Esophagus muscularis mucosa (tissue), 4 donors: ENCODE results near the gene TRIML2. TPM values are rescaled to one million over a fixed set of nuclear protein-coding genes. Genes with fewer than 3 reads are reported as not detected.

ENCODE experiments used
- DNase-seq: peaks from one replicate; pipeline ENCODE4 v3.0.0-alpha.2; 2017; ENCODE audit errors: extremely low spot score
- H3K27ac ChIP-seq, 4 donors: fragments of 200-600 bp; sonication (generic); replicated peaks in 1 of 4; 1 replicate in 3 of 4; 2 replicates in 1 of 4; pipeline ENCODE4 v1.5.1; 2016 to 2019; ENCODE audit warnings: mild to moderate bottlenecking in 1 of 4
- H3K27me3 ChIP-seq, 4 donors: fragments of 200-600 bp; sonication (generic); one replicate each; pipeline versions ENCODE4 v1.5.1 to v1.6.0; 2016 to 2019
- H3K36me3 ChIP-seq, 4 donors: fragments of 200-600 bp; sonication (generic); one replicate each; pipeline ENCODE4 v1.5.1; 2016 to 2019
- H3K4me1 ChIP-seq, 4 donors: fragments of 200-600 bp; sonication (generic); one replicate each; pipeline ENCODE4 v1.5.1; 2016 to 2019
- H3K4me3 ChIP-seq, 4 donors: fragments of 200-600 bp; sonication (generic); 1 replicate in 2 of 4; 2 replicates in 2 of 4; pipeline ENCODE4 v1.5.1; 2016 to 2019; ENCODE audit warnings: mild to moderate bottlenecking in 4 of 4, moderate library complexity in 1 of 4
- H3K9me3 ChIP-seq, 4 donors: fragments of 200-600 bp; sonication (generic); 1 replicate in 3 of 4; 2 replicates in 1 of 4; pipeline ENCODE4 v1.5.1; 2016 to 2019
- CTCF ChIP-seq, 3 experiments: fragments of 200-600 bp in 2 of 3; fragments of 450-650 bp in 1 of 3; sonication (generic) in 2 of 3; IDR thresholded peaks; one replicate each; pipeline ENCODE4 v1.5.1; 2017 to 2019; ENCODE audit warnings: antibody characterized with exemption in 3 of 3, mild to moderate bottlenecking in 2 of 3, moderate library complexity in 1 of 3
- EP300 ChIP-seq: sonication (generic); formaldehyde crosslinking; IDR thresholded peaks from one replicate; pipeline ENCODE4 v1.6.1; 2017; ENCODE audit warnings: antibody characterized with exemption
- POLR2A ChIP-seq: fragments of 450-650 bp; IDR thresholded peaks from one replicate; pipeline ENCODE4 v1.6.1; 2017; ENCODE audit warnings: antibody characterized with exemption, moderate library complexity, mild to moderate bottlenecking, low read depth
- POLR2AphosphoS5 ChIP-seq, 2 donors: sonication (generic); formaldehyde crosslinking; IDR thresholded peaks; one replicate each; pipeline ENCODE4 v1.6.1; 2017; ENCODE audit warnings: antibody characterized with exemption in 2 of 2
- WGBS: methylation state at CpG from one replicate; pipeline ENCODE4 v1.1.5; 2018; 5-methylcytosine and 5-hydroxymethylcytosine counted together
- intact Hi-C: fragments of 100-400 bp; cut with DNase I; formaldehyde crosslinking; loops from one replicate; pipeline ENCODE4 v1.15.1; 2023
- total RNA-seq, 4 donors: library from RNA; depleted of rRNA; stranded (reverse); fragments of >200 nt; gene quantifications; one replicate each; pipeline versions ENCODE4 v1.1.0 to v1.2.1, GENCODE V29; 2016

The TRIML2 gene
- total RNA-seq, 4 donors from 2014 or later: 0.66 TPM; not detected in 3

- H3K9me3 ChIP-seq: no peaks in the 10 kb centered on the region
- H3K36me3 ChIP-seq: no peaks in the 10 kb centered on the region
- no peak for DNase-seq
- H3K27me3 ChIP-seq: peaks cover 0 to 3% (median 0%) of the 10 kb centered on the region in 4 donors
- TF ChIP-seq CTCF (IDR thresholded peaks at IDR 0.05) (no peak), POLR2A (no peak), POLR2AphosphoS5 (IDR thresholded peaks at IDR 0.05) (no peak), EP300 (no peak)
- H3K4me3 ChIP-seq: no peak overlapping the region
- no peak overlapping the region for H3K27ac ChIP-seq
- no peaks in the 10 kb centered on the region for H3K4me1 ChIP-seq
- WGBS: 94% methylated on average over 11 of the region's 11 CpGs
- intact Hi-C loops: no loop called here
These were observed 37.2 kb upstream of the TRIML2 start for GRCh38 chr4:188146618-188147017.

GRCh38 chr4:188145601-188146000, 36.2 kb upstream of the TRIML2 start:
- WGBS: 88% methylated on average over 10 of the region's 10 CpGs
- no peak for DNase-seq
- Histone ChIP-seq H3K36me3 (no peaks in the 10 kb centered on the region), H3K27ac (no peak overlapping the region), H3K4me1 (no peaks in the 10 kb centered on the region), H3K27me3 (peaks cover 0 to 3% (median 0%) of the 10 kb centered on the region in 4 donors), H3K9me3 (no peaks in the 10 kb centered on the region), H3K4me3 (no peak overlapping the region)
- TF ChIP-seq CTCF (IDR thresholded peaks at IDR 0.05): no peak
- intact Hi-C loops: no loop called here

- Histone ChIP-seq H3K36me3 (no peaks in the 10 kb centered on the region), H3K4me3 (no peak overlapping the region), H3K9me3 (no peaks in the 10 kb centered on the region), H3K27ac (no peak overlapping the region), H3K4me1 (no peaks in the 10 kb centered on the region), H3K27me3 (peaks cover 0 to 3% (median 0%) of the 10 kb centered on the region in 4 donors)
- TF ChIP-seq EP300 (no peak), POLR2AphosphoS5 (IDR thresholded peaks at IDR 0.05) (no peak), CTCF (IDR thresholded peaks at IDR 0.05) (no peak), POLR2A (no peak)
- intact Hi-C loops: no loop called here
- 72% methylated on average over 11 of the region's 11 CpGs for WGBS
- DNase-seq: no peak
These were observed 34.3 kb upstream of the TRIML2 start for GRCh38 chr4:188143731-188144130.

GRCh38 chr4:188139671-188140070, 30.3 kb upstream of the TRIML2 start:
- H3K36me3 ChIP-seq: no peaks in the 10 kb centered on the region
- no peak for DNase-seq
- intact Hi-C loops: no loop called here
- TF ChIP-seq POLR2A (no peak), POLR2AphosphoS5 (IDR thresholded peaks at IDR 0.05) (no peak), CTCF (IDR thresholded peaks at IDR 0.05) (no peak), EP300 (no peak)
- H3K27me3 ChIP-seq: peaks cover 0 to 3% (median 0%) of the 10 kb centered on the region in 4 donors
- 92% methylated on average over 19 of the region's 19 CpGs for WGBS
- H3K9me3 ChIP-seq: no peaks in the 10 kb centered on the region
- H3K4me1 ChIP-seq: no peaks in the 10 kb centered on the region
- H3K27ac ChIP-seq: no peak overlapping the region
- H3K4me3 ChIP-seq: no peak overlapping the region

GRCh38 chr4:188139141-188139540, 29.7 kb upstream of the TRIML2 start, which contains the start of gene TRIML1:
Gene TRIML1, plus strand, starts transcription at chr4:188139441. Its CDS starts 118 bp downstream, at chr4:188139559.
- no peaks in the 10 kb centered on the region for H3K4me1 ChIP-seq
- DNase-seq: no peak
- TF ChIP-seq EP300: no peak
- TF ChIP-seq POLR2AphosphoS5 (IDR thresholded peaks at IDR 0.05): no peak
- TF ChIP-seq POLR2A: no peak
- TF ChIP-seq CTCF (IDR thresholded peaks at IDR 0.05): no peak
- no peak within 1 kb of the TSS for H3K4me3 ChIP-seq
- H3K27me3 ChIP-seq: peaks cover 0 to 3% (median 0%) of the 10 kb centered on the region in 4 donors
- H3K36me3 ChIP-seq: no peaks in the 10 kb centered on the region
- H3K9me3 ChIP-seq: no peaks in the 10 kb centered on the region
- no peak within 1 kb of the TSS for H3K27ac ChIP-seq
- 79% methylated on average over 3 of the region's 3 CpGs for whole genome bisulfite sequencing
- intact Hi-C loops: no loop called here
